Measurements from ENCODE around the gene NDFIP2.
A peak's percentile ranks its signal among the peaks of the same experiment; 100 is the strongest.

The NDFIP2 gene, protein sequence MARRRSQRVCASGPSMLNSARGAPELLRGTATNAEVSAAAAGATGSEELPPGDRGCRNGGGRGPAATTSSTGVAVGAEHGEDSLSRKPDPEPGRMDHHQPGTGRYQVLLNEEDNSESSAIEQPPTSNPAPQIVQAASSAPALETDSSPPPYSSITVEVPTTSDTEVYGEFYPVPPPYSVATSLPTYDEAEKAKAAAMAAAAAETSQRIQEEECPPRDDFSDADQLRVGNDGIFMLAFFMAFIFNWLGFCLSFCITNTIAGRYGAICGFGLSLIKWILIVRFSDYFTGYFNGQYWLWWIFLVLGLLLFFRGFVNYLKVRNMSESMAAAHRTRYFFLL

DNA sequence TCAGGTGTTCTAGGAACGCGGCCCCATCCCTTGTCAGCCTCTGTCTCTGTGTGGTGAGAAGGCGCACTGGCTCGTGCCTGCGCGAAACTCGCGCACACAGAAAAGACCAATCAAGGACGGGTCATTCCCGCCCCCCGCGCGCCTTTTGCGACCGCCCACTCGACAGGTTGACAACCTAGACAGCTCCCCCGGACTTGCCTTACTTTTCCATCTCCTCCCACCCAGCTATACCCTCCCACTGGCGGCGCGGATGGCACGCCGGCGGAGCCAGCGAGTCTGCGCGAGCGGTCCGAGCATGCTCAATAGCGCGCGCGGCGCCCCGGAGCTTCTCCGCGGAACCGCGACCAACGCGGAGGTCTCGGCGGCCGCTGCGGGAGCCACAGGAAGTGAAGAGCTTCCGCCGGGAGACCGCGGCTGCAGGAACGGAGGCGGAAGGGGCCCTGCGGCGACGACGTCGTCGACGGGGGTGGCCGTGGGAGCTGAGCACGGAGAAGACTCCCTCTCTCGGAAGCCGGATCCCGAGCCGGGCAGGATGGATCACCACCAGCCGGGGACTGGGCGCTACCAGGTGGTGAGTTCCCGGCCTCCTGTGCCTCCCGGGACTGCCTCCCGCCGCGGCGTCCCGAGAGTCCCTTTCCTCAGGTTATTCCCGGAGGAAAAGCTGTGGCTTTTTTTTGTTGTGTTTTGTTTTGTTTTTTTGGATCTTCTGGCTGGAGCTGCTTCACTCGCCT lies at the start of gene NDFIP2:
Gene NDFIP2, plus strand, starts transcription at position 202 of the 731 bp plus-strand sequence. Its CDS starts 49 bp downstream, at position 251.
- DNase-seq: peak; percentile 89

GRCh38 chr13:79432086-79432485 lies 48.9 kb upstream of the NDFIP2 start:
- DNase-seq: no peak

DNA sequence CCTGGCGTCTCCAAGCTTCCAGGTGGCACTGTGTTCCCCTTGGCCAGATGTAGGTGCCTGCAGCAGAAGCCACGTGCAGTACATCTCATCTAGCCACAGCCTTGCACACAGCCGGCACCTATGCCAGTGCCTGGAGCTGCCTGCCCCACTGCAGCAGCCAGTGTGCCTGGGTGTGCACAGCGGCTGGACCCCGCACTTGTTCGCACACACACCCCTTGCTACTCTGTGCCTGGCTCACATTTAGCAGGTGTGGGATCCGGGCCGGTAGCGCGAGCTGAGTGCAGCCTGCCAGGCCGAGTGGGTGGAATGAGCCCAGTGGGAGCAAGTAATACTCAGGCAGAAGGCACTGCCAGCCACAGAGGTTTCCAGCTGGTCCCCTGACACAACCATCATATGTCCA lies 48.0 kb upstream of the NDFIP2 start:
- DNase-seq: no peak

DNA sequence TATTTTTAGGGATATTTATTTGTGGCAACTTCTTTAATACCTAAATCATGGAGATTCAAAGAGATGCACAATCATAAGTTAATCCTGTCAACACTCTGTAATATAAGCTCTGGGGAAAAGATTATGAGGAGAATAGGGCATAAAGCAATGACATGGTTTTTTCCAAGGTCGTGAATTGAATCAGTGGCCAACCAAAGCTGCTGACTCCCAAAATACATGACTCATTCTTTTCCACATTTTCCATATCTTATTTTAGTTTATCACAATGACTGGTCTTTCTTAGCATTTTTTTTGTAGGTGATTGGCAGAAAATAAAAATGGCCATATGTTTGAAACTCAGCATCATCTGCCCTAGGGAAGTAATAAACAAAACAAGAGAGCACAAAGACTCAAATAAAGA lies 46.4 kb upstream of the NDFIP2 start:
- no peak for DNase-seq

DNA sequence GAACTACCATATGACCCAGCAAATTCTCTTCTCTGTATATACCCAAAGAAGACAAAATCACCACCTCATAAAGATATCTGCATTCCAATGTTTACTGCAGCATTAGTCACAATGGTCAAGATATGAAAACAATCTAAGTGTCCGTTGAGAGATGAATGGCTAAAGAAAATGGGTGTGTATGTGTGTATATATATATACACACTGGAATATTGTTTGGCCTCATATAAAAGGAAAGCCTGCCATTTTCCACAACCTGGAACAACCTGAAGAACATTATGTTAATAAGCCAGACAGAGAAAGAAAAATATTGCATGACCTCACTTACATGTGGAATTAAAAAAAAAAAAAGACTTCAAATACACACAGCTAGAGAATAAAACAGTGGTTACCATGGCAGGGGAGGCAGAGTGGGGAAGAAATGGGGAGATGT lies 45.4 kb upstream of the NDFIP2 start:
- DNase-seq: no peak

GRCh38 chr13:79439275-79439674 lies 41.7 kb upstream of the NDFIP2 start:
- DNase-seq: no peak

DNA sequence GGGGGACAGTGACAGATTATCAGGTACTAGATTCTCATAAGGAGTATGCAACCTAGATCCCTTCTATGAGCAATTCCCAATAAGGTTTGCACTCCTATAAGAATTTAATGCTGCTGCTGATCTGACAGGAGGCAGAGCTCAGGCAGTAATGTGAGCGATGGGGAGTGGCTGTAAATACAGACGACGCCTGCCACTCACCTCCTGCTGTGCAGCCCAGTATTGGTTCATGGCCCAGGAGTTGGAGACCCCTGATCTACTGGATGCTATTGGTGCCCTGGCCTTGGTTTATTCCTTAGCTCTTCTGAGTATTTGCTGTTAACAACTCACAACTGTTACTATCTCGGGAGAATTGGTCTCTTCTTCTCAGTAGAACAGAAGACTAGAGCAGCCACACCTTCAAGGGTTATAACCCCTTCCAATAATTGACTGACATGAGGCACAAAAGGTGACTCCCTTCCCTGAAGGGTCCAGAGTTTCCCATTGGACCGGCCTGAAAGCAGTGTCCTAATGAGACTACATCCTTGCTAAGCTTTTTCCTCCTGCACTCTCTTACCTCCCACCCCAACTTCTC lies 39.9 kb upstream of the NDFIP2 start:
- no peak for DNase-seq

- no peak for DNase-seq
Measured at GRCh38 chr13:79442221-79442620, 38.7 kb upstream of the NDFIP2 start.

DNA sequence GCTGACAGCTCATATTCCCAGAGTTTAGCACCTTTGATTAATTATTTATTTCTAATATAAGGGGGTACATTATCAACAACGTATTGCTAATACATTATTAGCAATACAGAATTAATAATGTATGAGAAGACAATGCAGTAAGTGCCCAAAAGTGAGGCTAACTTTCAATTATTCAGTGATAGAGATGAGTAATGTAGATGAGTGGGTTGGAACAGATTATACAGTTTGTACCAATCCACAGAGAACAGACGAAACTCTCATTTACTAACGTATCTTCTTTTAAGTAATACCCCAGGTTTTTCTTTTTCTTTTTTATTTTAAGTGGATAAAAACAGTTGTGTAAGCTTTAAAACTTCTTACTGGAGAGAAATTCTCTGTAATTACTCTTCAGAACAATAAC lies 38.2 kb upstream of the NDFIP2 start:
- no peak for DNase-seq

DNA sequence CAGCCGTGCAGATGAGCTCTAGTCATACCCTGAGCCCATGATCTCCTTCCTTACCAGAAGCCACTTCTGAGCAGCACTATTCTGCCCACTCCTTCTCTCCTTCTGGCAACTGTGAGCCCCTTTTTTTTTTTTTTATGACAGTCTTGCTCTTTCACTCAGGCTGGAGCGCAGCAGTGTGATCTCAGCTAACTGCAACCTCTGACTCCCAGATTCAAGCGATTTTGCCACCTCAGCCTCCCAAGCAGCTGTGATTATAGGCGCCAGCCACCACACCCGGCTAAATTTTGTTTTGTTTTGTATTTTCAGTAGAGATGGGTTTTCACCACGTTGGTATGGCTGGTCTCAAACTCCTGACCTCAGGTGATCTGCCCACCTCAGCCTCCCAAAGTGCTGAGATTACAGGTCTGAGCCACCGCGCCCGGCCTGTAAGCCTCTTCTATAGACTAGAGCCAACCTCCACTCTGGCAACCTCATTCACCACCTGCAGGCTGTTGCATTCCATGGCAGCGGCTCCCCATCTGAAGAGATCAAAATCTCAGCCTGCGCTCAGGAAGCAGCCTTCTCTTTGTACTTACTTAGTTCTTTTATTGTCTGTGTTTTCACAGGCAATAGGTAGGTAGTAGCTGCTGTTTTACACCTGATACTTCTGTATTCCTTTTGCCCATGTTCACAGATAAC lies 34.8 kb upstream of the NDFIP2 start:
- no peak for DNase-seq

- no peak for DNase-seq
Measured at GRCh38 chr13:79447141-79447540, 33.8 kb upstream of the NDFIP2 start.

GRCh38 chr13:79447741-79448140 lies 33.2 kb upstream of the NDFIP2 start:
- DNase-seq: no peak

DNA sequence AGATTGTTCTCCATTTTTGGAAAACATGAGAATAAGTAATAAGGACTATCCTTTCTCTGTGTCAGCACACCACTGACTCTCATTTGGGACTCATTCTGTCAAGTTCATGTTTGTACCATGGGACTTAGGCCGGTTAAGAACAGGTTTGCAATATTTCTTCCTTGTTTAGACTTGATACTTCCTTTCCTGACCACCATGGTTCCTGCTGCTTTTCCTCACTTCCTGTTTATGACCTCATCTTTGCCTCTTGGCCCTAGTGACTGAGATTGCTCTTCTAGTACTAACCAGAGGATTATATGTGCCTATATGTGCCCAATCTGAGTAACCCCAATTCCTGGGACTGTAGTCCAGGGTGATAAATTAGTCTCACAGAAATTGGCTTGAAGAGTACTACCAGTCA lies 32.5 kb upstream of the NDFIP2 start:
- DNase-seq: no peak

DNA sequence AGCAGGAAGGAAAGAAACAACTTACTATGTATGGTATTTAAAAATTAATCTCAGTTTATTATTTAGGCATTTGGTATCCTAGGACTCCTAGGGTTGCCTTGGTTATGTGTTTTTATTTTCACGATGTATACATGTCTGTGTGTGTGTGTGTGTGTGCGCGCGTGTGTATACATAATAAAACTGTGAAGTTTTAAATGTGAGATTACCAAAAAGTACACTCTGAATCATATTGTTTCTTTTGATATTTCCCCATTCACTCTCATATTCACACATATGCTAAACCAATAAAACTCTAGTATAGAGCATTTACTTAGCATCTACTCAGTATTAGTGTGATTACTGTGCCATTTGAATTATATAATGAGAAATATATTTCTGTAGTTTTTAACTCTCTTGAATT lies 30.8 kb upstream of the NDFIP2 start:
- DNase-seq: no peak

DNA sequence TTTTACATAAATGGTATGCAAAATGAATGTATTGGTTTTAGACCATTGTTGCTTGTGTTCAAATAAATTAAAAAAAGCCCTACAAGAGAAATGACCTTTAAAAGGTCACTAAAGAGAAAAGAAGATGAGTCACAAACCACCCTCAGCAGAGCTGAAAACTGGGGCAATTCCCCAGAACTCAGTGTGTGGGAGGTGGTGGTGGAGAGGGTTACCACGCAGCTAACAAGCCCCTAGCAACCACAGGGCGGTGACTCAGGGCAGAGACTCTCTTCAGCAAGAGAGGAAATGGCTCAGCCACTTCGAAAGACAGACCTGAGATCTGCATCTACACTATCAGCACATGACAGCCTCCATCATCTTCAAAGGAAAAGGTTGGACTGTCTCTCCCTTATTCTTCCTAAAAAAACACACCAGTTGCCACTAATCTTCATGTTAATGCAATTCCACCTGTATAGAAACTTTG lies 29.4 kb upstream of the NDFIP2 start:
- DNase-seq: no peak

- DNase-seq: no peak
Measured at GRCh38 chr13:79452239-79452913, 28.6 kb upstream of the NDFIP2 start.

DNA sequence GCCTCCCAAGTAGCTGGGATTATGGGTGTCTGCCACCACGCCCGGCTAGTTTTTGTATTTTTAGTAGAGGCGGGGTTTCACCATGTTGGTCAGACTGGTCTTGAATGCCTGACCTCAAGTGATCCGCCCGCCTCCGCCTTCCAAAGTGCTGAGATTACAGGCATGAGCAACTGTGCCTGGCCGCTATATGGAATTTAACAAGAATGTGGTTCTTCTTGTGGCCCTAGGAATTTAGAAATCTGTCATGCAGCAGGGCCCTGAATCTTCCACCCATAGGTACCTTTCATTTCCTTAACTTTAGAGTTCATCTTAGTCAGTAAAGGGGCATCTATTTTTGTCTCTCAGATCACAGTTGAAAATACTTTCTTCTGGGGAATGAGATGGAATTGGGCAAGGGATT lies 25.6 kb upstream of the NDFIP2 start:
- DNase-seq: no peak

GRCh38 chr13:79456051-79456450 lies 24.9 kb upstream of the NDFIP2 start:
- DNase-seq: no peak

- DNase-seq: no peak
Measured at GRCh38 chr13:79456656-79457365, 24.1 kb upstream of the NDFIP2 start.

DNA sequence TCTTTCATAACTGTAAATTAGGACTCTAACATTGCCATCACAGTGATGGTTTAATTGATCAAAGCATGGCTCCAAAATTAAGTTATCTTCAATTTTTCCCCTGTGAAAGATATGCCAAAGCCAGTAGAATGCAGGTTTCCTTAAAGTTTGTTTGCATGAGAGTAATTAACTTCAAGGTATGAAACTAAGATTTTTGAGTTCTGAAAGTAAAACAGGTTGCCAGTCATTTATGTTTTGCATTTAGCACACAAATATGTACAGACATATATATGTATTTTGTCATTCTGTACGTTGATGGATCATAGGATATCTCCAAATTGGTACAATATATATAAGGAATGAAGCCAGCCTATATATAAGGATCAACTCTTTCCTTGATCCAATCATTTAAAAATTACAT lies 23.6 kb upstream of the NDFIP2 start:
- no peak for DNase-seq

GRCh38 chr13:79457948-79458347 lies 23.0 kb upstream of the NDFIP2 start:
- DNase-seq: no peak

DNA sequence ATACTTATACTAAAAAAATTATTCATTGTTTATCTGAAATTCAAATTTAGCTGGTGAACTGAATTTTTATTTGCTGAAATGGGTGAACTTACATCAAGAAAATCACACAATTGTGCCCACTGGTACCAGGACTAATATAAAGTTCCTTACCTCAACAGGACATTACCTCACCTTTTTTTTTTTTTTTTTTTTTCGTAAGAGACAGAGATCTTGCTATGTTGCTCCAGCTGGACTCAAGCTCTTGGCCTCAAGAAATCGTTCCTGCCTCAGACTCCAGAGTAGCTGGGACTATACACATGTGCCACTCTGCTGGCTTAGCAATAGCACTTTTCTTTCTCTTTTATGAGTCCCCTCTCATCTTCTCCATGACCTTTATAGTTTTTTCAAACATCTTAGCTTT lies 22.5 kb upstream of the NDFIP2 start:
- no peak for DNase-seq

All from left hindlimb (tissue), 1 donor.